Mononuclear cell (primary cell): ENCODE data around the gene CDC34. TPM values are rescaled to one million over a fixed set of nuclear protein-coding genes. Genes with fewer than 3 reads are reported as not detected.

ENCODE experiments used
- H3K27me3 ChIP-seq: 2 replicates; pipeline ENCODE4 v1.6.0; 2011; ENCODE audit warnings: low read length, control low read depth; ENCODE audit not compliant: insufficient read depth
- H3K4me1 ChIP-seq: 2 replicates; pipeline ENCODE4 v1.5.1; 2011; ENCODE audit warnings: mild to moderate bottlenecking, low read length, control low read depth; ENCODE audit not compliant: insufficient read depth
- H3K4me3 ChIP-seq: 2 replicates; pipeline ENCODE4 v1.5.1; 2011; ENCODE audit warnings: mild to moderate bottlenecking, low read length, moderate library complexity
- H3K9me3 ChIP-seq: 2 replicates; pipeline ENCODE4 v1.5.1; 2011; ENCODE audit warnings: low read depth, mild to moderate bottlenecking, control low read depth, low read length
- total RNA-seq: library from RNA; depleted of rRNA; stranded (reverse); fragments of >200 nt; gene quantifications from one replicate; pipeline ENCODE4 v1.2.3, GENCODE V29; 2012

The CDC34 gene
- 20.5 TPM for total RNA-seq

GRCh38 chr19:531753-532560 lies at the start of gene CDC34:
Gene CDC34 (plus strand): TSS chr19:531760. CDS start chr19:531932, 172 bp downstream.
- Histone ChIP-seq H3K27me3 (no peaks in the 10 kb centered on the region), H3K9me3 (no peaks in the 10 kb centered on the region), H3K4me3 (peak within 1 kb of the TSS; percentile 77), H3K4me1 (peaks cover 26% of the 10 kb centered on the region)

GRCh38 chr19:482186-483041 lies 49.1 kb upstream of the CDC34 start:
- Histone ChIP-seq H3K4me1 (no peaks in the 10 kb centered on the region), H3K4me3 (no peak overlapping the region), H3K9me3 (no peaks in the 10 kb centered on the region), H3K27me3 (no peaks in the 10 kb centered on the region)

DNA sequence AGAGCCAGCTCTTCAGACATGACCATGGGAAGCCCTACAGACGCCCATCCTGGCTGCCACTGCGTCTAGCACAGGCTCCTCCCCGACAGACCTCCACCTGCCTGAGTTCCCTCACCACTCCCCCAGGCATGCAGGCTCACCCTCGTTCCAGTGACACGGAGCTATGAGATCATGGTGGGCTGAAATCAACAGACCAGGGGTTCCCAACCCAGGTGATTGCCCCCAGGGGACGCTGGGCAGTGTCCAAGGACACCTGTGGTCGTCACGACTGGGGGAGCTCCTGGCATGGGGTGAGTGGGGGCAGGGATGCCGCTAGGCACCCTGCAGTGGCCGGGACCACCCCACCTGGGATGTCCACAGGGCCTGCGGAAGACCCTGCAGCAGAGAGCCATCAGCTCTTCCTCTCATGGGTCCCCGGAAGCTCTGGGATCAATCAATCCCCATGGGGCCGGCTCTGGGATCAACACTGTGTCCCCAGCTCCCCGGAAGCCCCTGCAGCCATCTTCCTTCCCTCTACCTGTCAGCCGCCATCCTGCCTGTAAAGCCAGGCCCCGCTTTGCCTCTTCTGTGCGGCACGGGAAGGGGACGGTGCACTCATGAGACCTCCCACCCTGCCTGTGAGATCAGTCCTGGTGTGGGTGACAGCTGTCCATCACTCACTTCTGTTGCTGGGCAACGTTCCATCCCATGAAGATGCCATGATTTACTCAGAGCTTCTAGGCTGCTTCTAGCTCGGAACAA lies 48.1 kb upstream of the CDC34 start:
- Histone ChIP-seq H3K27me3 (no peaks in the 10 kb centered on the region), H3K9me3 (no peaks in the 10 kb centered on the region)

GRCh38 chr19:484494-484893 lies 47.1 kb upstream of the CDC34 start:
- Histone ChIP-seq H3K27me3 (no peaks in the 10 kb centered on the region), H3K4me3 (no peak overlapping the region), H3K9me3 (no peaks in the 10 kb centered on the region), H3K4me1 (peaks cover 2% of the 10 kb centered on the region)

More for the DNA sequence above, 48.1 kb upstream of the CDC34 start:
- H3K4me3 ChIP-seq, result no peak overlapping the region
- no peaks in the 10 kb centered on the region for H3K4me1 ChIP-seq

- Histone ChIP-seq H3K4me1 (peaks cover 8% of the 10 kb centered on the region), H3K4me3 (no peak overlapping the region), H3K9me3 (no peaks in the 10 kb centered on the region), H3K27me3 (no peaks in the 10 kb centered on the region)
Observed at GRCh38 chr19:485077-485476, 46.5 kb upstream of the CDC34 start.

- no peak overlapping the region for H3K4me3 ChIP-seq
- H3K4me1 ChIP-seq, result peaks cover 8% of the 10 kb centered on the region
- H3K27me3 ChIP-seq, result no peaks in the 10 kb centered on the region
- H3K9me3 ChIP-seq, result no peaks in the 10 kb centered on the region
Observed at GRCh38 chr19:485583-486236, 45.9 kb upstream of the CDC34 start.

DNA sequence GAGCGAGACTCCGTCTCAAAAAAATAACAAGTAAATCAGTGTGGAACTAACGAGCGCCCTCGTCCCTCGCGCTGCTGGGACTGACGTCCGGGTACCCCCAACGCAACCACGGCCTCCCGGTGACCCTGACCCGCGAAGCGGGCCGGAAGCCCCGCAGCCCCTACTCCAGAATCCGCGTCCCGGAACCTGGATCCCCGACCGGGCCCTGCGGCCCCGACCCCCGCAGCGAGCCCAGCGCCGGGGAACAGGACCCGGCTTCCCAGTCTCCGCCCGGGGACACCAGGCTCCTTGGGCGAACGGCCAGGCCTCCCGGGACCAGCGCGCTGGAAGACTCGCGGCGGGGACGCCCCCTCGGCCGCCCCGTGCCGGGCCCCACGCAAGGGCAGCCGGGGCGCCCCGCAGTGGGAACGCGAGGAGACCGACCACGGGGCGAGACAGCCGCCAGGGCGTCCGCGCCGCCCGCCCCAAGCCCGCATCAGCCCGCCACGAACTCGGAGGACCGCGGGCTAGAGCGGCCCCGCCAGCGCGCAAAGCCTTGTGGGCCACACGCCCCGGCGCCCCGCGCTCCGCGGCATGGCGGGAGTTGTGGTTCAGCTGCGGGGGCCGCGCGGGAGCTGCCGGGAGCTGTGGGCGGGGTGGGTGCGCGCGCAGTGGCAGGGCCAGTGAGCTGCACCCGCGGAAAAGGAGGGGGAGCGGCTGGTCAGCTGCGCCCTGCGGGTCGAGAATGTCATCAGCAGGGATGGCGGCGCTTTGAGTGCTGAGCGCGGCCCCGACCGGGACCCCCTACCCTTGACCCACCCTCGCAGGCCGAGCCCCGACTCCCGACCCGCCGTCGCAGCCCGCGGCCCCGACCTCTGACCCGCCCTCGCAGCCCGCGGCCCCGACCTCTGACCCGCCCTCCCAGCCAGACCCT lies 42.8 kb upstream of the CDC34 start:
- H3K27me3 ChIP-seq, result no peaks in the 10 kb centered on the region

DNA sequence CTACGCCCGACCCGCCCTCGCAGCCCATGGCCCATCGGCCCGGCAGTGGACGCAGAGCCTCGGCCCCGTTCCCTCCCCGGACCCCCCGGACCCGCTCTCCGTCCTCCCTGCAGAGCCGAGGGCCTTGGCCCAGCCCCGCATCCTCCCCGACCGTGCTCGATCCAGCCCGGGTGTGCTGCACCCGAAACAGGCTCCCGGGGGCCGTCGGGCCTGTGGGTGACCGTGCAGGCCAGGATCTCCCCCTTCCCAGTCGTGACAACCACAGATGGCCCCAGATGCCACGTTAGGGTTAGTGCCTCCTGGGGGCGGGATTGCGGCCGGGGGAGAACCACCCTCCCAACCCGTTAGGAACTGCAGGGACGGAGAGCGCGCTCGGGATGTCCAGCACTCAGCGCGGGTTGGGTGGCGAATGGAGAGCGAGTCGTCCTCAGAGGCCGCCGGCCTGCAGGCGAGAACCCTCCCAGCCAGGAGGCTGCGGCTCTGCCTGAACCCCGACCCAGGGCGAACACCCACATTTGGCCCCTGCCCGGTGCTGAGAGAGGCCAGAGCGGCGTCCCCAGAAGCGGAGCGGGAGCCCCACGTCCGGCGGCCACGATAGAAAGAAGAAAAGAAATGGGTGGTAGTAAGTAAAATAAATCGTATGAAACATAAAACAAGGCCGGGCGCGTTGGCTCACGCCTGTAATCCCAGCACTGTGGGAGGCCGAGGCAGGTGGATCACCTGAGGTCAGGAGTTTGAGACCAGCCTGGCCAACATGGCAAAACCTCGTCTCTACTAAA lies 42.0 kb upstream of the CDC34 start:
- peak overlapping the region; percentile 85 for H3K4me3 ChIP-seq
- no peaks in the 10 kb centered on the region for H3K9me3 ChIP-seq
- peaks cover 8% of the 10 kb centered on the region for H3K4me1 ChIP-seq
- H3K27me3 ChIP-seq, result no peaks in the 10 kb centered on the region

More for the DNA sequence above, 42.8 kb upstream of the CDC34 start:
- H3K4me1 ChIP-seq, result peaks cover 8% of the 10 kb centered on the region
- peak overlapping the region; percentile 85 for H3K4me3 ChIP-seq
- H3K9me3 ChIP-seq, result no peaks in the 10 kb centered on the region

- no peak overlapping the region for H3K4me3 ChIP-seq
- H3K4me1 ChIP-seq, result peaks cover 8% of the 10 kb centered on the region
- H3K9me3 ChIP-seq, result no peaks in the 10 kb centered on the region
- H3K27me3 ChIP-seq, result peaks cover 4% of the 10 kb centered on the region
Observed at GRCh38 chr19:491146-491741, 40.3 kb upstream of the CDC34 start.

GRCh38 chr19:492091-492531 lies 39.4 kb upstream of the CDC34 start:
- Histone ChIP-seq H3K4me1 (peaks cover 8% of the 10 kb centered on the region), H3K9me3 (no peaks in the 10 kb centered on the region), H3K27me3 (peaks cover 5% of the 10 kb centered on the region), H3K4me3 (no peak overlapping the region)

- H3K4me1 ChIP-seq, result peaks cover 12% of the 10 kb centered on the region
- no peaks in the 10 kb centered on the region for H3K9me3 ChIP-seq
- no peak overlapping the region for H3K4me3 ChIP-seq
- H3K27me3 ChIP-seq, result peaks cover 12% of the 10 kb centered on the region
Observed at GRCh38 chr19:493391-494170, 38.0 kb upstream of the CDC34 start.
